Stomach (tissue), 9 donors: ENCODE measurements around the gene APCDD1. TPM values are rescaled to one million over a fixed set of nuclear protein-coding genes. Genes with fewer than 3 reads are reported as not detected.

ENCODE experiments used
- DNase-seq, 2 donors: peaks; one replicate each; pipeline versions ENCODE4 v3.0.0 to v3.0.0-alpha.2; 2013 to 2019
- H3K27ac ChIP-seq, 5 donors: fragments of 200-600 bp in 4 of 5; sonication (generic) in 4 of 5; one replicate each; pipeline ENCODE4 v1.5.1; 2013 to 2019; ENCODE audit warnings: mild to moderate bottlenecking in 1 of 5, moderate library complexity in 1 of 5
- H3K27me3 ChIP-seq, 3 donors: fragments of 200-600 bp; sonication (generic); one replicate each; pipeline ENCODE4 v1.5.1; 2017 to 2019; ENCODE audit warnings: mixed run types in 1 of 3
- H3K36me3 ChIP-seq, 4 donors: fragments of 200-600 bp; sonication (generic); 1 replicate in 3 of 4; 2 replicates in 1 of 4; pipeline ENCODE4 v1.5.1; 2016 to 2019
- H3K4me1 ChIP-seq, 4 donors: fragments of 200-600 bp; sonication (generic); one replicate each; pipeline ENCODE4 v1.5.1; 2016 to 2019
- H3K4me3 ChIP-seq, 4 donors: fragments of 200-600 bp; sonication (generic) in 3 of 4; one replicate each; pipeline ENCODE4 v1.5.1; 2016 to 2019; ENCODE audit warnings: mild to moderate bottlenecking in 1 of 4
- H3K9me3 ChIP-seq, 4 donors: fragments of 200-600 bp; sonication (generic); one replicate each; pipeline ENCODE4 v1.5.1; 2016 to 2019
- EP300 ChIP-seq: sonication (generic); formaldehyde crosslinking; IDR thresholded peaks from one replicate; pipeline ENCODE4 v1.6.1; 2017; ENCODE audit warnings: antibody characterized with exemption
- POLR2A ChIP-seq, 4 donors: fragments of 450-650 bp; IDR thresholded peaks; one replicate each; pipeline ENCODE4 v1.6.1; 2016; ENCODE audit warnings: antibody characterized with exemption in 4 of 4, control low read depth in 2 of 4, mild to moderate bottlenecking in 1 of 4, moderate library complexity in 1 of 4
- POLR2AphosphoS5 ChIP-seq, 3 donors: sonication (generic); formaldehyde crosslinking; IDR thresholded peaks; one replicate each; pipeline ENCODE4 v1.6.1; 2016; ENCODE audit warnings: antibody characterized with exemption in 3 of 3
- WGBS, 5 donors: extraction: QIAGEN DNeasy Blood & Tissue Kit in 3 of 5; methylation state at CpG; one replicate each; pipeline versions ENCODE4 v1.1.5 to v1.1.7; 2013 to 2018; 5-methylcytosine and 5-hydroxymethylcytosine counted together
- intact Hi-C: fragments of 100-400 bp; cut with DNase I; formaldehyde crosslinking; loops from one replicate; pipeline ENCODE4 v1.15.1; 2023; ENCODE audit warnings: low total_unique reads
- polyA plus RNA-seq, 3 donors: library from polyadenylated mRNA; stranded (reverse); fragments of 200-250 nt; gene quantifications; one replicate each; pipeline ENCODE4 v1.2.3, GENCODE V29; 2013
- total RNA-seq, 5 donors: library from RNA; depleted of rRNA; stranded (reverse); fragments of >200 nt; gene quantifications; one replicate each; pipeline versions ENCODE4 v1.1.0 to v1.2.3, GENCODE V29; 2014 to 2016
- TF ChIP-seq, protein P1 (sequence below), 7 experiments: fragments of 450-650 bp in 4 of 7; fragments of 200-600 bp in 3 of 7; sonication (generic) in 3 of 7; IDR thresholded peaks; one replicate each; pipeline ENCODE4 v1.5.1; 2016 to 2019; ENCODE audit warnings: antibody characterized with exemption in 7 of 7, control low read depth in 2 of 7, mild to moderate bottlenecking in 1 of 7
- donor health status: healthy with polysubstance abuse.
- donor health status: Bipolar disorder and iron deficiency.
- donor health status: healthy.

The APCDD1 gene
- total and polyA plus RNA-seq, 8 donors, result 11.0 to 142 (median 25.9) TPM

DNA sequence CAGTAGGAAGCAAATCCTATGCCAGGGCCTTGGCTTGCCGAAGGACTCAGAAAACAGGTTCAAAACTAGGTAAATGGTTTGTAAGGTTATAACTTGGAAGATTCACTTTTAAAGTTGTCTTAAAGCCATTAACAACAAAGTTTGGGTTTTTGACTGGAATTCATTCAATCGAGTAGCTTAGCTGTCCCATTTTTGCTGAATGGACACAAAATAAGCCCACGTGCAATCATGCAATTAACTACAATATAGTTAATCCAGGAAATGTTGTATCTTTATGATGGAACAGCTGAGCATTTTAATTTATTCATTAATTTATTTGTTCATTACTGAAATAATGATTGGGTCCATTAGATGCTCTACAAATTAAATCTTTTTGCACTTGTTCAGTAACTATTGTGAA lies 18.3 kb upstream of the APCDD1 start:
- H3K27me3 ChIP-seq, result no peaks in the 10 kb centered on the region
- peaks cover 5 to 28% (median 12%) of the 10 kb centered on the region in 4 donors for H3K4me1 ChIP-seq
- no peak overlapping the region for H3K4me3 ChIP-seq
- TF ChIP-seq POLR2A (IDR thresholded peaks at IDR 0.05) (no peak), POLR2AphosphoS5 (IDR thresholded peaks at IDR 0.05) (no peak), EP300 (no peak)
- TF ChIP-seq, protein P1, sequence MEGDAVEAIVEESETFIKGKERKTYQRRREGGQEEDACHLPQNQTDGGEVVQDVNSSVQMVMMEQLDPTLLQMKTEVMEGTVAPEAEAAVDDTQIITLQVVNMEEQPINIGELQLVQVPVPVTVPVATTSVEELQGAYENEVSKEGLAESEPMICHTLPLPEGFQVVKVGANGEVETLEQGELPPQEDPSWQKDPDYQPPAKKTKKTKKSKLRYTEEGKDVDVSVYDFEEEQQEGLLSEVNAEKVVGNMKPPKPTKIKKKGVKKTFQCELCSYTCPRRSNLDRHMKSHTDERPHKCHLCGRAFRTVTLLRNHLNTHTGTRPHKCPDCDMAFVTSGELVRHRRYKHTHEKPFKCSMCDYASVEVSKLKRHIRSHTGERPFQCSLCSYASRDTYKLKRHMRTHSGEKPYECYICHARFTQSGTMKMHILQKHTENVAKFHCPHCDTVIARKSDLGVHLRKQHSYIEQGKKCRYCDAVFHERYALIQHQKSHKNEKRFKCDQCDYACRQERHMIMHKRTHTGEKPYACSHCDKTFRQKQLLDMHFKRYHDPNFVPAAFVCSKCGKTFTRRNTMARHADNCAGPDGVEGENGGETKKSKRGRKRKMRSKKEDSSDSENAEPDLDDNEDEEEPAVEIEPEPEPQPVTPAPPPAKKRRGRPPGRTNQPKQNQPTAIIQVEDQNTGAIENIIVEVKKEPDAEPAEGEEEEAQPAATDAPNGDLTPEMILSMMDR (IDR thresholded peaks at IDR 0.05), result no peak
- no peak for DNase-seq
- intact Hi-C loops, result no loop called here
- no peak overlapping the region for H3K27ac ChIP-seq
- H3K36me3 ChIP-seq, result no peaks in the 10 kb centered on the region
- H3K9me3 ChIP-seq, result no peaks in the 10 kb centered on the region
- 93 to 97% (median 93%) methylated on average over 3 of the region's 3 CpGs for WGBS, 5 donors

DNA sequence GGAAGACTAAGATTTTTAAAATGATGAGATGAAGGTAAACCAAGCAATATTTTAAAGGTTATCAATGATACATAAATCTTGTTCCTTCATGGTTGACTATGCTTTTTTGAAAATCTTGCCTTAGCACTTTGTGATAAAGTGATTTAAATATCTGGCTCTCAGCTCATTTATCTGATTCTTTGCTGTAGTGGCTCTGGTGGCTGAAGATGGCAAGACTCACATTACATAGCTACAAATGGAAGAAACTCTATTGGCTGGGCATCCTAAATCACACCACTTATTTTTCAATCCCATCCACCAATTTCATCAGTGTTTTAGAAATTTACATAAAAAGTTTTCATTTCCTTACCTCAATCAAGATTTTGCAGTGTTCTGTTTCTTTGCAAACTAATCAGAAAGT lies 16.6 kb upstream of the APCDD1 start:
- Histone ChIP-seq H3K4me3 (no peak overlapping the region), H3K27ac (no peak overlapping the region), H3K4me1 (peaks cover 0 to 11% (median 4%) of the 10 kb centered on the region in 4 donors), H3K27me3 (no peaks in the 10 kb centered on the region), H3K36me3 (no peaks in the 10 kb centered on the region), H3K9me3 (no peaks in the 10 kb centered on the region)
- TF ChIP-seq, protein P1 (IDR thresholded peaks at IDR 0.05), result no peak
- TF ChIP-seq POLR2A (IDR thresholded peaks at IDR 0.05), result no peak
- TF ChIP-seq EP300, result no peak
- TF ChIP-seq POLR2AphosphoS5 (IDR thresholded peaks at IDR 0.05), result no peak
- DNase-seq, result no peak
- intact Hi-C loops, result no loop called here

DNA sequence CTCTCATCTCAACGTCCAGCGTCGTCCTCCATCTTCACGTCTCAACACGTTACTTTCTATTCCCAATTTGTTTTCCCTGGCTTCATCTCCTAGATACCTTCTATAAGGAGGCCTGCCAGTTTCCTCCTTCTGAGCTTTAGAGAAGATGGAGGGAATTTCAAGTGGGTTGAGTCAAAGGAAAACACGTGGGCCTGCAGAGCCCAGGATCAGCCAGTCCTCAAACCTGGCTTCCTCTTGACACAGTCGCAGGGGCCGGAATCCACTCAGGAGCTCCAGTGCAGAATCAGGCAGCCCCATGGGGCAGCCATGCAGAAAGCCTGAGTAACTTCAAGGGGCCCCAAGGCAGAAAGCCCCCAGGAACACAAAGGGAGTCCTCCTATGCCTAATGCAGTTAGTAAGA lies 14.5 kb upstream of the APCDD1 start:
- 93 to 96% (median 94%) methylated on average over 8 of the region's 8 CpGs for WGBS, 5 donors
- Histone ChIP-seq H3K27ac (no peak overlapping the region), H3K4me3 (no peak overlapping the region), H3K4me1 (peaks cover 0 to 11% (median 5%) of the 10 kb centered on the region in 4 donors), H3K36me3 (no peaks in the 10 kb centered on the region), H3K9me3 (no peaks in the 10 kb centered on the region), H3K27me3 (no peaks in the 10 kb centered on the region)
- DNase-seq, result no peak
- TF ChIP-seq POLR2A (IDR thresholded peaks at IDR 0.05), result no peak
- intact Hi-C loops, result no loop called here

DNA sequence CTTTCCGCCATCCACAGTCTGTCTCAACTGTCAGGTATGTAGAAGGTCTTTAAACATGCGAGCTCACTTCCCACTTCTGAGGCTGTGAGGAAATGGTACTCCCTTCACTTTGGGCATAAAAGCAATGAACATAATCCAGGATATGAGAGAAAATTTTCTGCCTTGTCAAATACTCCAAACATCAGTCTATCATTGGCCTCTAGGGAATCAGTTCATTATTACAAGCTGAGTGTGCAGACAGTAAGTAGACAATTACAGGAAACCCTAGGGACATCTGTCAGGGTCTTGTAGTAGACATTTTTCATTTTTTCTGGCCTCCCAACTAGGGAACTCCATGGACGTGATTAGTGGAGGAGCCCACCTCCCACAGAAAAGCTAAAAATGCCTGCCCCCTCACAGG lies 13.6 kb upstream of the APCDD1 start:
- H3K36me3 ChIP-seq, result no peaks in the 10 kb centered on the region
- intact Hi-C loops, result no loop called here
- WGBS, 5 donors, result 76 to 96% (median 88%) methylated on average over 3 of the region's 3 CpGs
- H3K4me1 ChIP-seq, result peaks cover 0 to 16% (median 6%) of the 10 kb centered on the region in 4 donors
- no peaks in the 10 kb centered on the region for H3K9me3 ChIP-seq
- no peak for DNase-seq
- no peak overlapping the region for H3K27ac ChIP-seq
- H3K4me3 ChIP-seq, result no peak overlapping the region
- no peak for TF ChIP-seq POLR2AphosphoS5 (IDR thresholded peaks at IDR 0.05)
- no peak for TF ChIP-seq EP300
- TF ChIP-seq, protein P1 (IDR thresholded peaks at IDR 0.05), result no peak
- TF ChIP-seq POLR2A (IDR thresholded peaks at IDR 0.05), result no peak
- H3K27me3 ChIP-seq, result no peaks in the 10 kb centered on the region

DNA sequence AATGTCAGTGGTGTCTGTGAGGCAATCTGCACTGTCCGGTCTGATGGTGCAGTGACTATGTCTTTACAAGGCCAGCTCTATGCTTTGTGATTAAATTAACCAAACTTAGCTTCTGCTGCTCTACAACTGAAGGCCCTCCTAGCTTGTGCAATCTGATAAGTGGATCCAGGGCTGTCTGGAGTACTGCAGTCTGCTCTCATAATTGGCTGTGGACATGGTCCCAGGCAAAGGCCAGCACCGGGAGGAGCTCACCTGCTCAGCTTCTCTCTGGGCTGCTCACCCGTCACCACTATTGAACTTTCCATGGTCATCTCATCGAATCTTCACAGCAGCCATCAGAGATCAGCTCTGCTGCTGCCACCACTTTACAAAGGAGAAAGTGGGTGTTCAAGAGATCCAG lies 13.0 kb upstream of the APCDD1 start:
- H3K27me3 ChIP-seq, result no peaks in the 10 kb centered on the region
- H3K4me3 ChIP-seq, result no peak overlapping the region
- intact Hi-C loops, result no loop called here
- no peaks in the 10 kb centered on the region for H3K9me3 ChIP-seq
- TF ChIP-seq POLR2AphosphoS5 (IDR thresholded peaks at IDR 0.05) (no peak), POLR2A (IDR thresholded peaks at IDR 0.05) (no peak), EP300 (no peak)
- TF ChIP-seq, protein P1 (IDR thresholded peaks at IDR 0.05), result no peak
- DNase-seq, result no peak
- 90 to 98% (median 94%) methylated on average over 4 of the region's 4 CpGs for WGBS, 5 donors
- peaks cover 0 to 16% (median 6%) of the 10 kb centered on the region in 4 donors for H3K4me1 ChIP-seq
- H3K27ac ChIP-seq, result no peak overlapping the region
- no peaks in the 10 kb centered on the region for H3K36me3 ChIP-seq
